ENCODE measurements around the gene MOB2. TPM values are rescaled to one million over a fixed set of nuclear protein-coding genes. Genes with fewer than 3 reads are reported as not detected.

The MOB2 gene
- total RNA-seq, 1 donor from 2014 or later, result 26.9 TPM

DNA sequence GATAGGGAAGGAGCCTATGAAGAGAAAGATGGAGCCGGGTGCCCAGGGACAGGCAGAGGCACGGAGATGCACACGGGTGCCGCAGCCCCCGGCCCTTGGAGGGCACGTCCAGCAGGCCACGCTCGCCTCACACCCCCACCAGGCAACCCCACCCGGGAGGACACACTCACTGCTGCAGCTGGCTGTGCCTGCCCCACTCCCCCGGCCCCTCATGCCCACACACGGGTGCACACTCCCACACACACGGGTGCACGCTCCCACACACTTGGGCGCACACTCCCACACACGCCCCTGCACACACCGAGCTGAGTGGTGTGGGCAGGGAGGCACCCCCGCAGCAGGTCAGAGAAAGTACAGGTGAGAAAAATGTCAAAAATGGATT, 1.1 kb downstream of the MOB2 start:
- H3K4me3 ChIP-seq (ENCODE audit: low read depth, low read length), result no peak overlapping the region
- no peak for DNase-seq (ENCODE audit: low read depth)
- TF ChIP-seq, protein P1, sequence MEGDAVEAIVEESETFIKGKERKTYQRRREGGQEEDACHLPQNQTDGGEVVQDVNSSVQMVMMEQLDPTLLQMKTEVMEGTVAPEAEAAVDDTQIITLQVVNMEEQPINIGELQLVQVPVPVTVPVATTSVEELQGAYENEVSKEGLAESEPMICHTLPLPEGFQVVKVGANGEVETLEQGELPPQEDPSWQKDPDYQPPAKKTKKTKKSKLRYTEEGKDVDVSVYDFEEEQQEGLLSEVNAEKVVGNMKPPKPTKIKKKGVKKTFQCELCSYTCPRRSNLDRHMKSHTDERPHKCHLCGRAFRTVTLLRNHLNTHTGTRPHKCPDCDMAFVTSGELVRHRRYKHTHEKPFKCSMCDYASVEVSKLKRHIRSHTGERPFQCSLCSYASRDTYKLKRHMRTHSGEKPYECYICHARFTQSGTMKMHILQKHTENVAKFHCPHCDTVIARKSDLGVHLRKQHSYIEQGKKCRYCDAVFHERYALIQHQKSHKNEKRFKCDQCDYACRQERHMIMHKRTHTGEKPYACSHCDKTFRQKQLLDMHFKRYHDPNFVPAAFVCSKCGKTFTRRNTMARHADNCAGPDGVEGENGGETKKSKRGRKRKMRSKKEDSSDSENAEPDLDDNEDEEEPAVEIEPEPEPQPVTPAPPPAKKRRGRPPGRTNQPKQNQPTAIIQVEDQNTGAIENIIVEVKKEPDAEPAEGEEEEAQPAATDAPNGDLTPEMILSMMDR (conservative IDR thresholded peaks at IDR 0.05; ENCODE audit: low read depth, low read length), result no peak

DNA sequence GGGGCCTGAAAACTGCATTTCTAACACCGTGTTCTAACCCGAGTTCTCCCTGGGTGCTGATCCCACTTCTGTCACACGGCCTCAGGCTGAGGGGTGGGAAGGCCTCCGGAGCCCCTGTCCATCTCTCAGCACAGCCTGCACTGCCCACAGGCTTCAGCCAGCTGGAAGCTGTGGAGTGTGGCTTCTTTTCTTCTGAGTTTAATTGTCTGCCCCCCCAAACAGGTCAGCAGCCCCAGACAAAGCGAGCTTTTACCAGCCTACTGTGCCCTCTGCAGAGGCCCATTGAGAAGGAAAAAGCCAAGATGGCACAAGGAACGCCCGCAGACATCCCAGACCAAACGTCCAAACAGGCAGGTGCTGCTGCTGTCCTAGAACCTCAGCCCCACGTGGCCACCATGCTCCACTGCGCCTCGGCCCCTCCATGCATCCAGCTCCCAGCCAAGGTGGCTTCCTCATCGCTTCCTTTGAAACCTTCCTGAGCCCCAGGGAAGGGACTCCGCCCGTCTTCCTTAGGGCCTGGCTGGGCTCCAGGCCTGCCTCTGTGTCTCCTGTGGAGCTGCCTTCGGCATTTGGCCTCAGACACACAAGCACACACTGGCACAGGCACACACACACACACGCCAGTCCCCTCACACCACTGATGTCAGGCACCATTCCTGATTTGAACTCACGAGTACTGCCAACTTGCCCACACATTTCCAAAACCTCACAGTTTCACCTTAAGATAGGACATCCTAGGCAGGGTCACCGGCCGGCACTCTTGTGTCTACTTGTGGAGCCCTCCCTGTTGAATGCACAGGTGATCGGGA, 1.7 kb downstream of the MOB2 start:
- TF ChIP-seq, protein P1 (conservative IDR thresholded peaks at IDR 0.05; ENCODE audit: low read depth, low read length), result no peak
- H3K4me3 ChIP-seq (ENCODE audit: low read depth, low read length), result no peak overlapping the region
- DNase-seq (ENCODE audit: low read depth), result no peak

DNA sequence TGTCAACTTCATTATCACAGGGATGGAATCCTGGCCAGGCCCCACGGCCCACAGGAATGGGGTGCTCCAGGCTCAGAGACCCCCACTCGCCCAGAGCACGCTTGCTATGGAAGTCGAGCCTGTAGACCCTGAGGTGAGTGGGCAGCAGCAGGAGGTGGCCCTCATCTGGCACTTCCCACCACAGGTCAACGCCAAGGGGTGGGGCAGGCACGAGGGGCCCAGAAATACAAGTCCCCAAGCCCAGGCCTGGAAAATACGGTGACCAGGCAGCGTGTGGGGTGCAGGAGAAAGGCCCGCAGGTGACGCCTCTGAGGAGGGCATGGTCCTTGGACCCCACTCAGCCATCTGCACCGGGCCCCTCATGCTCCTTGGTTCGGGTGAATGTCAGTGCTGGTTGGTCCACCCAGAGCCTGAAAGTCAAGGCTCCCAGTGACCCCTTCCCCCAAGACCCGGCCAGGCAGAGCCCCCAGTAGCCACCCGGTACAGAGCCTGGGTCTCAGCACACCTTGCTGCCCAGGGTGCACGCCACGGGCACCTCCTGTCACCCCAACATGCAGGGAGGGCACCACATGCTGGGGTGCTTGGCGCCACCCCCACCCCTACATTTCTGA, 2.4 kb downstream of the MOB2 start:
- TF ChIP-seq, protein P1 (conservative IDR thresholded peaks at IDR 0.05; ENCODE audit: low read depth, low read length), result no peak
- DNase-seq (ENCODE audit: low read depth), result no peak
- H3K4me3 ChIP-seq (ENCODE audit: low read depth, low read length), result no peak overlapping the region

DNA sequence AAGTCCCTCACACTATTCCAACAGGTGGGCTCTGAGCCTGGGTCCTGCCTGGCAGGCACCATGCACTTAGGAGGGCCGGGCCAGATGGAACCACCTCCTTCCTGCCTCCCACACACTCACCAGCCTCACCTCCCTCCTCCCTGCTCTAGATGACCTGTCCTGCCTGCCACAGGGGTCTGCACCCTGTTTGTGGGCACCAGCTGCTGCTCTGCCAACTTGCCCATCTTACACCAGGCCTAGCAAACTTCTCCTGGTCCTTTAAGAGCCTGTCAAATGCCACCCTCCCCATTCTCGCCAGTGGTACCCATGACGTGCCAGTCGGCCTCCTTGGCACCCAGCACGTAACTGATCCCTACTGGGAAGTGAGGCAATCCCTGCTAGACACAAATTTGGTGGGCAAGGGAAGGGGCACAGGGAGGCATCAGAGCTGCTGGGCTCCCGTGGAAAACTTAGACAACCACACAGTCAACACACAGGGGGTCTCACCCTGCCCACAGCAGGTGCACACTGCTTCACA, 3.1 kb downstream of the MOB2 start:
- DNase-seq (ENCODE audit: low read depth), result no peak
- no peak overlapping the region for H3K4me3 ChIP-seq (ENCODE audit: low read depth, low read length)
- TF ChIP-seq, protein P1 (conservative IDR thresholded peaks at IDR 0.05; ENCODE audit: low read depth, low read length), result no peak

DNA sequence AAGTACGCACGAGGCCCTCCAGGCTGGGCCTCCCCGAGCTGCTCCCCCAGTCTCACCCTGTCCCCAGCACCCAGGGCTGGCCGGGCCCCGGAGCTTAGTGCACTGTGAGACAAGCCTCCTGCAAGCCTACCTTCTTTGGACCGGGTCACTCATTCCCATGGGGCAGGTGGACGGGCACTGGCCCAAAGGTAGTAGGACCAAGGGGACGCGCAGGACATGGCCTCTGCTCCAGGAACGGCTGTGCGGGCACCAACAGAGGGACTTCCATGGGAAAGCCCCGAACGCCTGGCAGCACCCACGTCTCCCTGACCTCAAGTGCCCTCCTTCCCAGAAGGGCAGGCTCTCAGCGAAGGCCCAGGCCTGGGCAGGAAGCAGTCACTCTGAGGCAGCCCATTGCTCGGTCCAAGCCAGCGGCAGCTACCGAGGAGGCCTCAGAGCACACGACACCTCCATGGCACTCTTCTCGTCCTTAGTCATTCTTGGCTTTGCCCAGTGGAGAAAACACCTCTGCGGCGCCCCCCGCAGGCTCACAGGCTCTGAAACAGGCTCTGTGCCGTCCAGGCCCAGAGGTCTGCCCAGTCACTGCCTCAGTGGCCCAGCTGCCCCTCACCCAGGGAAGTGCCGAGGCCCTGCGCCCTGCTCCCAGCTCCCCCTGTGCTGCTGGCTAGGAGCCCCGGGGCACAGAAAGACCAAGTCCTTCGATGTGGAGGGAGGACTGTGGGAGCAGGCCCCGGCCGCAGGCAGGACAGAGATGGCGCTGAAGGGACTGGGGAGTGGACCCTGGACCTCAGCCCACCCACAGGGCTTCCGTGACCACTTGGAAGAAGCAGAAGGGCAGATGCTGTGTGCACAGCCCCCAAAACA, 3.8 kb downstream of the MOB2 start:
- no peak for DNase-seq (ENCODE audit: low read depth)
- no peak overlapping the region for H3K4me3 ChIP-seq (ENCODE audit: low read depth, low read length)
- TF ChIP-seq, protein P1 (conservative IDR thresholded peaks at IDR 0.05; ENCODE audit: low read depth, low read length), result no peak

DNA sequence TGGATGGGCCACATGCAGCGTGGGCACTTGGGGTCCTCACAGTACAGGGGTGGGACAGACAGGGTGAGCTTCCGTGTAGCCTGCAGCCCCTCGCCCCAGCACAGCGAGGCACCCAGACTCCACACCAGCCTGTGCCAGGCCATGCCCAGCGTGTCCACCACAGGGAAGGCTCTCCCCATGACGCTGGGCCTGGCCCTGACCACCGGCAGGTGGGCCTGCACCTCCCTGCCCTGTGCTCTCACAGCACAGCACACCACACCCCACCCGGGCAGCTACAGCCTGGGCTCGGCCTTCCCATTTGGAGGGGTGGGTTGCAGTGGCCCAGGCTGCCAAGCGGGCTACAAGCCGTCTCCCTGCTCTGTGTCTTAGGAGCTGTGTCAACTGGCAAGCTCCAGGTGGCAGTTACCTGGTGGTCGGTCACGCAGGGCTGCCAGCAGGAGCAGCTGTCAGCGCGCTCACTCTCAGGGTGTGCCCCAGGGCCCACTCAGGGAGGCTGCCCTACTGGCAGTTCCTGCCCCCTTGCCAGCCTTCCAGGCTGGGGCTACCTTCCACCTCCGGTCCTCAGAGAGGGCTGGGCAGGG, 4.6 kb downstream of the MOB2 start:
- TF ChIP-seq, protein P1 (conservative IDR thresholded peaks at IDR 0.05; ENCODE audit: low read depth, low read length), result no peak
- DNase-seq (ENCODE audit: low read depth), result no peak
- no peak overlapping the region for H3K4me3 ChIP-seq (ENCODE audit: low read depth, low read length)
